LNCAP (cell line): ENCODE results near the gene DGAT2L6.

ENCODE experiments used
- CTCF ChIP-seq: fragments of 450-650 bp; IDR thresholded peaks from 2 replicates; pipeline ENCODE4 v1.5.1; 2017; ENCODE audit warnings: mild to moderate bottlenecking

The DGAT2L6 gene

GRCh38 chrX:70176938-70177533, at the start of gene DGAT2L6:
Gene DGAT2L6 (plus strand): TSS chrX:70177483. CDS start chrX:70177583, 100 bp downstream.
- no peak for TF ChIP-seq CTCF

- TF ChIP-seq CTCF, result no peak
These were observed 49.2 kb upstream of the DGAT2L6 start for GRCh38 chrX:70128071-70128470.

- TF ChIP-seq CTCF, result no peak
These were observed 47.5 kb upstream of the DGAT2L6 start for GRCh38 chrX:70129816-70130215.

- peak; percentile 17; the same call in 1 of the 2 replicates for TF ChIP-seq CTCF
These were observed 45.1 kb upstream of the DGAT2L6 start for GRCh38 chrX:70132224-70132623.

- TF ChIP-seq CTCF, result no peak
These were observed 44.4 kb upstream of the DGAT2L6 start for GRCh38 chrX:70132877-70133302.

- peak; percentile 53 for TF ChIP-seq CTCF
These were observed 43.8 kb upstream of the DGAT2L6 start, which contains the start of gene IGBP1 for GRCh38 chrX:70133303-70134115. Gene IGBP1 (plus strand): TSS chrX:70133447. CDS start chrX:70133948, 501 bp downstream.

GRCh38 chrX:70134116-70134477, 43.2 kb upstream of the DGAT2L6 start:
- TF ChIP-seq CTCF, result no peak
